Esophagus muscularis mucosa (tissue), 4 donors: Measurements from ENCODE around the gene TMEM51.

Experiments
- EP300 ChIP-seq: sonication (generic); formaldehyde crosslinking; IDR thresholded peaks from one replicate; pipeline ENCODE4 v1.6.1; 2017; ENCODE audit warnings: antibody characterized with exemption
- POLR2A ChIP-seq: fragments of 450-650 bp; IDR thresholded peaks from one replicate; pipeline ENCODE4 v1.6.1; 2017; ENCODE audit warnings: antibody characterized with exemption, moderate library complexity, mild to moderate bottlenecking, low read depth
- POLR2AphosphoS5 ChIP-seq, 2 donors: sonication (generic); formaldehyde crosslinking; IDR thresholded peaks; one replicate each; pipeline ENCODE4 v1.6.1; 2017; ENCODE audit warnings: antibody characterized with exemption in 2 of 2
- TF ChIP-seq, protein P1 (sequence below), 3 experiments: fragments of 200-600 bp in 2 of 3; fragments of 450-650 bp in 1 of 3; sonication (generic) in 2 of 3; IDR thresholded peaks; one replicate each; pipeline ENCODE4 v1.5.1; 2017 to 2019; ENCODE audit warnings: antibody characterized with exemption in 3 of 3, mild to moderate bottlenecking in 2 of 3, moderate library complexity in 1 of 3

DNA sequence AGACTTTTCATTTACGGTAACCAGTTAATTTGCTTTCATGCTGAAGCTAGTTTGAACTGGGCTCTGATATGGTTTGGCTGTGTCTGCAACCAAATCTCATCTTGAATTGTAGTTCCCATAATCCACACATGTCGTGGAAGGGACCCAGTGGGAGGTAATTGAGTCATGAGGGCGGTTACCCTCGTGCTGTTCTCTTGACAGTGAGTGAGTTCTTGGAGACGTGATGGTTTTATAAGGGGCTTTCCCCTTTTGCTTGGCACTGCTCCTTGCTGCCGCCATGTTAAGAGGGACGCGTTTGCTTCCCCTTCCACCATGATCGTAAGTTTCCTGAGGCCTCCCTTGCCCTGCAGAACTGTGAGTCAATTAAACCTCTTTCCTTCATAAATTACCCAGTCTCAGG is 83.2 kb downstream of the TMEM51 start:
- TF ChIP-seq, protein P1, sequence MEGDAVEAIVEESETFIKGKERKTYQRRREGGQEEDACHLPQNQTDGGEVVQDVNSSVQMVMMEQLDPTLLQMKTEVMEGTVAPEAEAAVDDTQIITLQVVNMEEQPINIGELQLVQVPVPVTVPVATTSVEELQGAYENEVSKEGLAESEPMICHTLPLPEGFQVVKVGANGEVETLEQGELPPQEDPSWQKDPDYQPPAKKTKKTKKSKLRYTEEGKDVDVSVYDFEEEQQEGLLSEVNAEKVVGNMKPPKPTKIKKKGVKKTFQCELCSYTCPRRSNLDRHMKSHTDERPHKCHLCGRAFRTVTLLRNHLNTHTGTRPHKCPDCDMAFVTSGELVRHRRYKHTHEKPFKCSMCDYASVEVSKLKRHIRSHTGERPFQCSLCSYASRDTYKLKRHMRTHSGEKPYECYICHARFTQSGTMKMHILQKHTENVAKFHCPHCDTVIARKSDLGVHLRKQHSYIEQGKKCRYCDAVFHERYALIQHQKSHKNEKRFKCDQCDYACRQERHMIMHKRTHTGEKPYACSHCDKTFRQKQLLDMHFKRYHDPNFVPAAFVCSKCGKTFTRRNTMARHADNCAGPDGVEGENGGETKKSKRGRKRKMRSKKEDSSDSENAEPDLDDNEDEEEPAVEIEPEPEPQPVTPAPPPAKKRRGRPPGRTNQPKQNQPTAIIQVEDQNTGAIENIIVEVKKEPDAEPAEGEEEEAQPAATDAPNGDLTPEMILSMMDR (IDR thresholded peaks at IDR 0.05): no peak
- TF ChIP-seq POLR2AphosphoS5 (IDR thresholded peaks at IDR 0.05) (no peak), POLR2A (no peak), EP300 (no peak)
